H1 (cell line): ENCODE measurements around the gene NAA25. TPM values are rescaled to one million over a fixed set of nuclear protein-coding genes. Genes with fewer than 3 reads are reported as not detected.

ENCODE experiments used
- CTCF ChIA-PET: fragments of 300-600 bp; sonication (Branson Sonifier 250); formaldehyde crosslinking; loops from one replicate; lab custom pipeline; 2021; ENCODE audit not compliant: partially characterized antibody; lab: Charles Lee
- POLR2A ChIA-PET: fragments of 300-600 bp; sonication (Branson Sonifier 250); formaldehyde crosslinking; loops from one replicate; lab custom pipeline; 2021; ENCODE audit warnings: inconsistent platforms; ENCODE audit not compliant: partially characterized antibody; lab: Charles Lee
- DNase-seq, 2 experiments: peaks; one replicate each; pipeline versions ENCODE4 v3.0.0 to v3.0.0-alpha.2; 2010 to 2022; ENCODE audit warnings: low spot score in 2 of 2, low read depth in 1 of 2, mixed read lengths in 1 of 2
- FAIRE-seq: peaks from 2 replicates; lab custom pipeline; 2011; peaks lifted over from hg19 to GRCh38; lab: Jason Lieb, UNC
- H2AFZ ChIP-seq: 2 replicates; pipeline ENCODE4 v1.8.1; 2012; ENCODE audit warnings: low read length, inconsistent platforms
- H2AK5ac ChIP-seq: 2 replicates; pipeline ENCODE4 v1.6.1; 2013; ENCODE audit warnings: low read depth, low read length
- H2BK120ac ChIP-seq: replicated peaks from 2 replicates; pipeline ENCODE3; 2013; ENCODE audit warnings: low read depth, low read length, inconsistent platforms
- H2BK12ac ChIP-seq: 2 replicates; pipeline ENCODE4 v1.6.1; 2013; ENCODE audit warnings: low read depth, low read length
- H2BK15ac ChIP-seq: 2 replicates; pipeline ENCODE4 v1.6.1; 2013; ENCODE audit warnings: low read length
- H2BK20ac ChIP-seq: 2 replicates; pipeline ENCODE4 v1.6.1; 2013; ENCODE audit warnings: low read length
- H2BK5ac ChIP-seq: 2 replicates; pipeline ENCODE4 v1.6.1; 2013; ENCODE audit warnings: low read depth, low read length
- H3K14ac ChIP-seq: 2 replicates; pipeline ENCODE4 v1.6.1; 2013; ENCODE audit warnings: inconsistent platforms; ENCODE audit not compliant: insufficient read length
- H3K18ac ChIP-seq: 2 replicates; pipeline ENCODE4 v1.6.1; 2013; ENCODE audit warnings: low read length; ENCODE audit errors: extremely low read depth
- H3K23ac ChIP-seq: 2 replicates; pipeline ENCODE4 v1.6.1; 2013; ENCODE audit warnings: inconsistent platforms; ENCODE audit not compliant: insufficient read length
- H3K23me2 ChIP-seq: 2 replicates; pipeline ENCODE4 v1.6.1; 2013; ENCODE audit warnings: low read depth, low read length
- H3K27ac ChIP-seq: 2 replicates; pipeline ENCODE4 v1.6.1; 2011; ENCODE audit warnings: low read depth, low read length, inconsistent platforms
- H3K27me3 ChIP-seq, 4 experiments: replicated peaks in 1 of 4; 1 replicate in 1 of 4; 2 replicates in 3 of 4; pipeline versions ENCODE4 v1.6.1 to v1.8.1; 2011 to 2013; ENCODE audit warnings: low read length in 3 of 4, mild to moderate bottlenecking in 3 of 4, inconsistent platforms in 2 of 4, mixed read lengths in 2 of 4, moderate library complexity in 1 of 4; ENCODE audit not compliant: control insufficient read depth in 3 of 4, insufficient read depth in 3 of 4; ENCODE audit errors: extremely low read depth in 1 of 4
- H3K36me3 ChIP-seq, 4 experiments: 2 replicates each; pipeline versions ENCODE4 v1.6.1 to v1.8.1; 2011 to 2013; ENCODE audit warnings: mild to moderate bottlenecking in 4 of 4, low read length in 3 of 4, moderate library complexity in 2 of 4, control low read depth in 1 of 4, inconsistent platforms in 1 of 4; ENCODE audit not compliant: insufficient read depth in 4 of 4, control insufficient read depth in 2 of 4
- H3K4ac ChIP-seq: replicated peaks from 2 replicates; pipeline ENCODE3; 2013; ENCODE audit warnings: low read length, low read depth, mixed read lengths, inconsistent platforms; ENCODE audit not compliant: insufficient read length
- H3K4me1 ChIP-seq, 4 experiments: replicated peaks in 1 of 4; 1 replicate in 1 of 4; 2 replicates in 3 of 4; pipeline versions ENCODE4 v1.6.1 to v1.8.1; 2011 to 2013; ENCODE audit warnings: low read length in 3 of 4, inconsistent platforms in 2 of 4, mixed read lengths in 1 of 4; ENCODE audit not compliant: insufficient read depth in 4 of 4, control insufficient read depth in 3 of 4
- H3K4me2 ChIP-seq, 2 experiments: 2 replicates each; pipeline versions ENCODE4 v1.6.1 to v1.8.1; 2011 to 2013; ENCODE audit warnings: low read depth in 2 of 2, low read length in 2 of 2, control low read depth in 1 of 2, inconsistent platforms in 1 of 2, mild to moderate bottlenecking in 1 of 2; ENCODE audit not compliant: insufficient read depth in 1 of 2
- H3K4me3 ChIP-seq, 4 experiments: fragments of 200-600, 300-600 bp in 1 of 4; sonication (generic), shearing (Covaris generic), sonication (Bioruptor Twin) in 1 of 4; 2 replicates each; pipeline versions ENCODE4 v1.5.1 to v1.8.1; 2011 to 2016; ENCODE audit warnings: low read length in 4 of 4, low read depth in 3 of 4, control low read depth in 2 of 4, inconsistent platforms in 2 of 4, mild to moderate bottlenecking in 2 of 4, mixed read lengths in 1 of 4, moderate library complexity in 1 of 4; ENCODE audit not compliant: insufficient read depth in 2 of 4; ENCODE audit errors: extremely low read depth in 1 of 4
- H3K56ac ChIP-seq: replicated peaks from 2 replicates; pipeline ENCODE3; 2013; ENCODE audit warnings: low read depth, mild to moderate bottlenecking, mixed read lengths, low read length, inconsistent platforms; ENCODE audit not compliant: insufficient read length
- H3K79me1 ChIP-seq: 2 replicates; pipeline ENCODE4 v1.6.1; 2013; ENCODE audit warnings: low read depth, low read length, control low read depth
- H3K79me2 ChIP-seq, 2 experiments: 2 replicates each; pipeline versions ENCODE4 v1.6.1 to v1.8.1; 2012 to 2013; ENCODE audit warnings: low read length in 2 of 2, mild to moderate bottlenecking in 2 of 2, inconsistent platforms in 1 of 2; ENCODE audit not compliant: insufficient read depth in 2 of 2, control insufficient read depth in 1 of 2
- H3K9ac ChIP-seq, 4 experiments: replicated peaks in 1 of 4; 1 replicate in 1 of 4; 2 replicates in 3 of 4; pipeline versions ENCODE4 v1.6.1 to v1.8.1; 2011 to 2013; ENCODE audit warnings: low read depth in 3 of 4, low read length in 3 of 4, control low read depth in 2 of 4, mild to moderate bottlenecking in 2 of 4, moderate library complexity in 2 of 4, inconsistent platforms in 1 of 4; ENCODE audit errors: extremely low read depth in 1 of 4
- H3K9me3 ChIP-seq, 2 experiments: 2 replicates each; pipeline versions ENCODE4 v1.6.1 to v1.8.1; 2012 to 2013; ENCODE audit warnings: mild to moderate bottlenecking in 2 of 2, moderate library complexity in 2 of 2, control low read depth in 1 of 2, inconsistent platforms in 1 of 2, low read depth in 1 of 2, low read length in 1 of 2, mixed read lengths in 1 of 2; ENCODE audit not compliant: insufficient read depth in 2 of 2
- H4K20me1 ChIP-seq, 2 experiments: replicated peaks in 1 of 2; 2 replicates each; pipeline versions ENCODE3 to v1.8.1; 2011 to 2013; ENCODE audit warnings: inconsistent platforms in 2 of 2, low read length in 2 of 2, mild to moderate bottlenecking in 1 of 2; ENCODE audit not compliant: insufficient read depth in 2 of 2, control insufficient read depth in 1 of 2
- H4K5ac ChIP-seq: 2 replicates; pipeline ENCODE4 v1.6.1; 2013; ENCODE audit warnings: low read length, low read depth, mixed read lengths, inconsistent platforms; ENCODE audit not compliant: insufficient read length
- H4K8ac ChIP-seq: 2 replicates; pipeline ENCODE4 v1.8.0; 2013; ENCODE audit warnings: mild to moderate bottlenecking, moderate library complexity, low read length, inconsistent platforms; ENCODE audit not compliant: insufficient read depth; ENCODE audit errors: extremely low read depth
- H4K91ac ChIP-seq: replicated peaks from 2 replicates; pipeline ENCODE3; 2013; ENCODE audit warnings: low read length, mixed read lengths, inconsistent platforms; ENCODE audit not compliant: insufficient read length
- EP300 ChIP-seq, 2 experiments: IDR thresholded peaks; 1 replicate in 1 of 2; 2 replicates in 1 of 2; pipeline ENCODE4 v1.6.1; 2011 to 2012; ENCODE audit warnings: low read depth in 2 of 2, low read length in 2 of 2, mild to moderate bottlenecking in 2 of 2, borderline replicate concordance in 1 of 2, inconsistent platforms in 1 of 2, moderate library complexity in 1 of 2
- JUND ChIP-seq: IDR thresholded peaks from 2 replicates; pipeline ENCODE4 v1.6.1; 2011; ENCODE audit warnings: mild to moderate bottlenecking, improper control_type of control experiment, low read length
- KDM4A ChIP-seq: IDR thresholded peaks from one replicate; pipeline ENCODE4 v1.7.1; 2012; ENCODE audit warnings: low read depth, mild to moderate bottlenecking, moderate library complexity, low read length, inconsistent platforms; ENCODE audit not compliant: severe bottlenecking
- NRF1 ChIP-seq: IDR thresholded peaks from 2 replicates; pipeline ENCODE4 v1.6.1; 2011; ENCODE audit warnings: mild to moderate bottlenecking, low read depth, low read length, improper control_type of control experiment
- POLR2AphosphoS5 ChIP-seq: IDR thresholded peaks from 2 replicates; pipeline ENCODE4 v1.6.1; 2011; ENCODE audit warnings: low read depth, low read length
- SP1 ChIP-seq: IDR thresholded peaks from 2 replicates; pipeline ENCODE4 v1.6.1; 2011; ENCODE audit warnings: low read depth, low read length
- SP4 ChIP-seq: IDR thresholded peaks from 2 replicates; pipeline ENCODE4 v1.6.1; 2012; ENCODE audit warnings: low read length, inconsistent platforms
- SRF ChIP-seq: IDR thresholded peaks from 2 replicates; pipeline ENCODE4 v1.6.1; 2011; ENCODE audit warnings: mild to moderate bottlenecking, low read depth, low read length, moderate library complexity
- TBP ChIP-seq: IDR thresholded peaks from 2 replicates; pipeline ENCODE4 v1.6.1; 2011; ENCODE audit warnings: low read depth, low read length, improper control_type of control experiment
- USF2 ChIP-seq: IDR thresholded peaks from 2 replicates; pipeline ENCODE4 v1.6.1; 2011; ENCODE audit warnings: low read length, improper control_type of control experiment
- WGBS, 2 experiments: shearing (Covaris generic) in 1 of 2; methylation state at CpG; one replicate each; pipeline versions ENCODE4 v1.1.6 to v1.1.7; 2013 to 2015; ENCODE audit warnings: low lambda C conversion rate in 2 of 2, mixed read lengths in 2 of 2, inconsistent platforms in 1 of 2, low coverage in 1 of 2, missing lambda C conversion rate in 1 of 2; ENCODE audit not compliant: insufficient replicate concordance in 2 of 2, insufficient coverage in 1 of 2, insufficient read length in 1 of 2; ENCODE audit errors: extremely low coverage in 1 of 2, missing lambda C conversion rate in 1 of 2; 5-methylcytosine and 5-hydroxymethylcytosine counted together
- polyA plus RNA-seq, 7 experiments: library from polyadenylated mRNA; depleted of rRNA in 3 of 7; stranded (reverse) in 5 of 7; unstranded in 2 of 7; fragments of >200 nt in 5 of 7; fragments of 200-250 nt in 2 of 7; gene quantifications; 1 replicate in 5 of 7; 2 replicates in 1 of 7; 4 replicates in 1 of 7; pipeline versions ENCODE4 v1.2.1 to v1.2.3, GENCODE V29; 2011 to 2013; ENCODE audit warnings: missing spikeins in 2 of 7, mixed read lengths in 2 of 7
- total RNA-seq: library from RNA; stranded (reverse); fragmentation: NEBNext Ultra II Directional; extraction: Animal tissue kit (Norgen Biotek cat#: 25700); gene quantifications from 2 replicates; pipeline ENCODE4 v1.2.1, GENCODE V29; 2021

Gene NAA25
- total and polyA plus RNA-seq, 2 of the 8 experiments (the other 6 are each of a cell fraction or from before 2014, with no cell fraction given), result 10.8 to 60.3 TPM

GRCh38 chr12:112013601-112014402 lies 94.8 kb downstream of the NAA25 start:
- no peak overlapping the region for H3K14ac ChIP-seq
- peaks cover 20 to 64% of the 10 kb centered on the region in 2 experiments for H3K79me2 ChIP-seq
- H3K27ac ChIP-seq, result peak overlapping the region; percentile 81
- peaks cover 8% of the 10 kb centered on the region for H3K23me2 ChIP-seq
- H3K23ac ChIP-seq, result no peak overlapping the region
- H3K4me3 ChIP-seq, result peak overlapping the region; percentile 77 to 96 (median 89)
- H3K27me3 ChIP-seq, result no peaks in the 10 kb centered on the region
- ChIA-PET CTCF (interaction anchor here (0.5 to 3.1 kb wide), 9 partner anchors 10 to 825 kb away, joined by 3 to 21 read pairs (median 5); no protein-coding TSS in a partner anchor), POLR2A (interaction anchor here (0.6 to 6.1 kb wide), 54 partner anchors 8 to 610 kb away, joined by 3 to 88 read pairs (median 5); partner anchors contain the start of genes ACAD10, ALDH2, BRAP and MAPKAPK5)
- H2BK120ac ChIP-seq, result no peak overlapping the region
- H4K8ac ChIP-seq, result peak overlapping the region; percentile 97; the same call in 1 of the 2 replicates
- H2BK5ac ChIP-seq, result peak overlapping the region; percentile 93
- H4K5ac ChIP-seq, result peak overlapping the region; percentile 85
- no peaks in the 10 kb centered on the region for H3K9me3 ChIP-seq
- peaks cover 2 to 25% (median 11%) of the 10 kb centered on the region in 4 experiments; a peak in 5 of 8 replicates for H3K36me3 ChIP-seq
- H4K20me1 ChIP-seq, result peaks cover 6 to 9% of the 10 kb centered on the region in 2 experiments
- H3K4me1 ChIP-seq, result peaks cover 4 to 13% (median 5%) of the 10 kb centered on the region in 4 experiments
- peak overlapping the region; percentile 85 for H4K91ac ChIP-seq
- H2AK5ac ChIP-seq, result peak overlapping the region; percentile 46; the same call in 1 of the 2 replicates
- H3K4me2 ChIP-seq, result peak overlapping the region; percentile 66 to 90
- H2AFZ ChIP-seq, result peak overlapping the region; percentile 8; the same call in 1 of the 2 replicates
- WGBS, 2 experiments, result 2% methylated on average over 52 of the region's 54 CpGs; no CpG with 5 or more reads in 1 of the 2 experiments
- peak overlapping the region; percentile 82; the same call in 1 of the 2 replicates for H2BK12ac ChIP-seq
- peak overlapping the region; percentile 98 for H3K56ac ChIP-seq
- FAIRE-seq, result no peak
- DNase-seq, result peak; percentile 39 to 83
- H3K4ac ChIP-seq, result peak overlapping the region; percentile 40
- H2BK20ac ChIP-seq, result no peak overlapping the region
- H2BK15ac ChIP-seq, result peak overlapping the region; percentile 7; the same call in 1 of the 2 replicates
- H3K79me1 ChIP-seq, result peaks cover 5% of the 10 kb centered on the region
- peak overlapping the region; percentile 84 to 89 (median 88) for H3K9ac ChIP-seq
- H3K18ac ChIP-seq, result peak overlapping the region; percentile 98; the same call in 1 of the 2 replicates
- no peak for TF ChIP-seq NRF1
- no peak for TF ChIP-seq SRF
- TF ChIP-seq POLR2AphosphoS5, result peak; percentile 85
- no peak for TF ChIP-seq JUND
- TF ChIP-seq TBP, result peak; percentile 69
- no peak for TF ChIP-seq EP300 (IDR thresholded peaks at IDR 0.05; ENCODE audit: borderline replicate concordance in 1 of 2, low read depth in 2 of 2, low read length in 2 of 2)
- TF ChIP-seq KDM4A, result peak; percentile 43
- no peak for TF ChIP-seq USF2
- TF ChIP-seq SP4, result 0 out of 2 replicates have a peak, but pooled peaks have one; percentile 14
- 0 out of 2 replicates have a peak, but pooled peaks have one; percentile 38 for TF ChIP-seq SP1
